GM21390 (cell line): ENCODE measurements around the gene MYL5.
"Not testable (repeated sequence)": the region's sequence is repeated elsewhere in the genome, so short reads cannot be mapped to it uniquely, and the experiment has no call there.

Experiments used
- ATAC-seq: cut with Tn5 transposase; IDR thresholded peaks from one replicate; pipeline ENCODE4 v1.9.1; 2021; ENCODE audit not compliant: unreplicated experiment

Gene MYL5

DNA sequence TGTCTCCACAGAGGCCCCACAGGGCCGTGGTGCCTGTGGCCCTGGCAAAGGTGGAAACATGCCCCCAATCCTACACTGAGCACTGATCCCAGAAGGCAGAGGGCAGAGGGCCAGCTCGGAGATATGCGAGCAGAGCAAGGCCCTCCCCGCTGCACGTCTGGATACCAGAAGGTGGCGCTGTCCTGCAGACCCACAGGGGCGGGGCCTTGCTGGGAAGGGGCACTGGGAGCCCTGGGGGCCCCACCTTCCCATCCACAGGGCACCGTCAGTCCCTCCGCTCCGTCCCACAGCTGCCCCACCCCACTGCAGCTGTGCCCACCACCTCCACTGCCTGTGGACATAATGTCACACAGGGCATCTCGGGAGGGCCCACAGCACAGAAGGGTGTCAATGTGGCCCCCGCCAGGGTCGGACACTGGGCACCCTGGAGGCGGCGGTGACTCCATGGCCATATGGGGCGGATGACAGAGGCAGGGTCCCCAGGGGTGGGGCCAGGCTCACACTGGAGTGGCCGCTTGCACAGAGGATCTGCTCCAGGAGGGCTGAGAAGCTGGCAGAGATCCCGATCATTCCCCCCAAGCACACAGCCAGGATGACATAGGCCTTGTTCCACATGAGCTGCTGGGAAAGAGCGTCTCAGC is 9.8 kb downstream of the MYL5 start:
- ATAC-seq = no peak

DNA sequence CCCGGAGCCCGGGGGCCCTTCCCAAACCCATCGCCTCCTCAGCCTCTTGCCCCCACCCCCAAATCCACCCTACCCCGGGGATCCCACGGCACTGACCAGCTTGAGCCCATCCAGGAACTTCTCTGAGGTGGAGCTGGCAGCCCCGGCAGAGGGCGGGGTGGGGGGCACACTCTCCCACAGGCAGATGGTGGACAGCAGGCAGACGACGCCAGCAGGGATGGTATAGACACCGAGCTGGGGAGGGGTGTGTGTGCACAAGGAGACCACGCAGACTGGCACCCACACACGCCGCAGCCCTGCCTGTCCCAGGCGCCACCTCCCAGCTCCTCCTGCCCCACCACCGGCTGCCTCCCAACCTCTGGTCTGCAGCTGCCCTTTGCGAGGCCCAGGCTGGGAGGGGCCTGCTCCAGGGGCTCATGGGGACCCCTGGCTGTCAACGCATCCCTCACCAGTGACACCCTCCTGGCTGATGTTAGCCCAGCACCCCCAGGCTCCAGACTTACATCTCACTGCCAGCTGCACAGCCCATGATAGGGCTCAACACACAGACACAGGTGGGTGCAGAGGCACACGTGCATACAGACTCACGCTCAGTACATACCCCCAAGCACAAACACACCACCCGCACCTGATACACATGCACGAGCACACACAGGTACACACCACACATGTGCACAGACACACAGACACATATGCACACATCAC is 10.4 kb downstream of the MYL5 start:
- ATAC-seq = no peak

DNA sequence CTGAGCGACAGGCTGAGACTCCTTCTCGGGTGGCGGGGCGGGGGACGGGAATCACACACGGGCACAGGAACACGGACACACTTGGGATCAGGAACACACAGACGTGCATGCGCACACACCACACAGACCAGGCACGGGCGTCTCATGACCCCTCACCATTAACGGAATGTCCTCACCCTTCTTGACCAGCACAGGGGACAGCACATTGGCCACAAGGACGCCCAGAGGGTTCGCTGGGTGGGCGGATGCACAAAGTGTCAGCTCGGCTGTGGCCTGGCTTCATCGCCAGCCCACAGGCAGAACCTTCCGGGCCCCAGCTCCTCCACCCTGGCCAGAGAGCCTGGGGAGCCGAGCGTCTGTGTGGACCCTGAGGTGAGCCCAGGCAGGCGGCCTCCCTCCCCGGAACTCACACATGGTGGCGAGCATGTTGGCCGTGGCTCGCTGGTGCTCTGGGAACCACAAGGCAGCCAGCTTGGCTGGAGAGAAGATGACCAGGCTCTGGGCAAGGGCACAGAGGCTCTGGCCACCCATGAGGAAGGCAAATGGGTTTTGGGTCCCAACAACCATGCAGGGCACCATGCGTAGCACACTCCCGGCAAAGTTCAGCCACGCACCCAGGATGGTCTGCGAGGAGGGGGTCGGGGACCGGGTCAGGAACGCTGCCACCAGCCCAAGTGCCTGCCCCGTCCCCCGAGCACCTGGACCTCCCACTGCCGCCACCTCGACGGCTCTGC is 11.5 kb downstream of the MYL5 start:
- ATAC-seq = no peak

DNA sequence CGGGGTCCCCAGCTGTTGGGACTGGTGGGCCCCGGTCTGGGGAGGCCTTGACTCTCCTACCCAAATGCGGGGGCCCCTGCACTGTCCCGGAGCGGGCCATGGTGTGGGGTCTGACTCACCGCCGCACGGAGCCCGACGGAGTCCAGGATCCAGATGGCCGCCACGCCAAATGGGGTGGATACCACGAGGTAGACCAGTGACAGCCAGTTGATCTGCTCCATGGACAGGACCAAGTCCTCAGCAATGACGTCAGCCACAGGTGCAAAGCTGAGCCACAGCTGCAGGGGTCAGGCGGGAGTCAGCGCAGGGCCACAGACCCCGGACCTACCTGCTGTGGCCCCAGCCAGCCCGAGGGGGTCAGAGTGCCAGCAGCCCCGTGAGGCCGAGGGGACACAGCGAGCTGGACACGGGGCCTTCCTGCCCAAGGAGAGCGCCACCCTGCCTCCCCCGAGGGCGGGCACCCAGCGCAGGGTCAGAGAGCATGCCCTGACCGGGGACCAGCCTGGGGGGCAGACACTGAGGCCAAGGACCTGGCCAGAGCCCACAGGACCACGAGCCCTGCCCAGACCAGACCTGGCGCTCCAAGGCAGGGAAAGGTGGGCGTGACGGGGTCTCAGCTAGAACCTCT is 12.2 kb downstream of the MYL5 start:
- ATAC-seq = no peak

DNA sequence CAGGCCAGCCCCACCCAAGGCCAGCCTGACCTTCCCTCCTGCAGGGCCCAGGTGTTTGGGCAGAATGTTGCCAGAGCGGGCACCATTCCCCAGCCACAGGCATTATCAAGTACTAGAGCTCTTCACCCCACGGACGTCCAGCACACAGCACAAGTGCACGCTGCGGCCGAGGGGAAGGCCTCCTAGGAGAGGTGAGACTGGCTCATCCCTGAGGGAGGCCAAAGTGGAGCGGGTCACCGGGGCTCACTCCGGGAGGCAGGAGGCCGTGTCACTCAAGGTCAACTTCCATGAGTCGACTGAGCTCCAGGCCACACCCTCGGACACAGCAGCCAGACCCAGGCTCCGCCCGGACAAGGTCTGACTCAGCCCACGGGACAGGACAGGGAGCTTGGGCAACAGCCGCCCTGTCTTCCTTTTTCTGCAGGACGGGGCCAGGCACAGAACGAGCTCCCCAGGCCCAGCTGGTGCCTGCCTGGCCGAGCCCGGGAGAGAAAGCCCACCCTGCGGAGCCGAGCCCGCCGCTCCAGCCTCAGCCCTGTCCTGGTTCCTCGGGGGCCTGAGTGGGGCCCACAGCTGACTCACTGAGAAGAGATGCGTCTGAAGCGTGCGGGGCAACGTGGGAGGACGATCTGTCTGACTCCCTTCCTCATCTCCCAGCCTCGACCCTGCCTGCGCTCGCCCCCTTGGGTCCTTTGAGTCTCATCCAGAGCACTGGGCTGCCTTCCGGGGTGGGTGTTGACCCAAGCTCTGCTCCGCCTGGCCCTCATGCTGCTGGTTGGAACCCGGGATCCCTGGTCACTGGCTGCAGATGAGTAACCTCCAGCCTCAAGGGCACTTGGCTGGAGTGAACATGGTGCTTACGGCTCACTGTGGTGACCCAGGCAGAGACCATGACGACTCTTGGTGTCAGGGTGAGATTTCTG is 13.0 kb downstream of the MYL5 start:
- ATAC-seq = no peak

DNA sequence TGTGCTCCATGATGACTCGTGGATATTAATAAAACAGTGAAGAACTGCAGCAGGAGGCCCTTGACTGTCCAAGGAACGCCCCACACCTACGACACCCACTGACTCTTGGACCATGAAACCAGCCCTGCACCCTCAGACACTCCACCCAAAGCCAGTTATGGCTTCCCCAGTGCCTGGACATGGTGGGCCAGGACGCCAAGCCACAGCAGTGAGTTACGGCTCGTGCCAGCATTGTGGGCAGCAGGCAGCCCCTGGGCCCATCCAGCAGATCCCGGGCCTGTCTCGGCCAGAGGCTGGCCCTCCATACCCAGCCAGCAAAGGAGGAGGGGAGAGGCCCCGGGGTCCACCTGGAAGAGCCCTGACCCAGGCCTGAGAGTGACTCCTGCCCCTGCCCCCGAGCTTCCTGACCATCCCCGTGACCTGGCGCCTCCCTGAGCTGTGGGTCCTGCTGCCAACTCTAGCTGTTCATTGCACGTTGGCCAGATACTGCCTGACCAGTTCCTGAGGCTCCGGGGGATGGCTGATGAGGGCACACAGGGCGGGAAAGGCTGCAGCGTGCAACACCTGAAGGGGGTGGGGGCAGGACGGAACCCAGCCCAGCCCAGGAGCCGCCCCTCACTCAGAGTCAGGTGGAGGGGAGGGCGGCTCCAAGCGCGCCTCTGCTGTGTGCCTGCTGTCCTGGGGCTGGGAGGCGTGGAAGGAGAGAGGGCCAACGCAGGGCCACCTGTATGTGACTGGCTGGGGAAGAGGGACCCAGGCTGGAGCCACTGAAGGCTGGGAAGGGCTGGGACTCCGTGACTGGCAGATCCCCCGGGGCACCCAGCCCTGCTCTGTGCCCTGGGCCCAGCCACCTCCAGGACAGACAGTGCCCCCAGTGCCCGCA is 13.9 kb downstream of the MYL5 start:
- no peak for ATAC-seq

DNA sequence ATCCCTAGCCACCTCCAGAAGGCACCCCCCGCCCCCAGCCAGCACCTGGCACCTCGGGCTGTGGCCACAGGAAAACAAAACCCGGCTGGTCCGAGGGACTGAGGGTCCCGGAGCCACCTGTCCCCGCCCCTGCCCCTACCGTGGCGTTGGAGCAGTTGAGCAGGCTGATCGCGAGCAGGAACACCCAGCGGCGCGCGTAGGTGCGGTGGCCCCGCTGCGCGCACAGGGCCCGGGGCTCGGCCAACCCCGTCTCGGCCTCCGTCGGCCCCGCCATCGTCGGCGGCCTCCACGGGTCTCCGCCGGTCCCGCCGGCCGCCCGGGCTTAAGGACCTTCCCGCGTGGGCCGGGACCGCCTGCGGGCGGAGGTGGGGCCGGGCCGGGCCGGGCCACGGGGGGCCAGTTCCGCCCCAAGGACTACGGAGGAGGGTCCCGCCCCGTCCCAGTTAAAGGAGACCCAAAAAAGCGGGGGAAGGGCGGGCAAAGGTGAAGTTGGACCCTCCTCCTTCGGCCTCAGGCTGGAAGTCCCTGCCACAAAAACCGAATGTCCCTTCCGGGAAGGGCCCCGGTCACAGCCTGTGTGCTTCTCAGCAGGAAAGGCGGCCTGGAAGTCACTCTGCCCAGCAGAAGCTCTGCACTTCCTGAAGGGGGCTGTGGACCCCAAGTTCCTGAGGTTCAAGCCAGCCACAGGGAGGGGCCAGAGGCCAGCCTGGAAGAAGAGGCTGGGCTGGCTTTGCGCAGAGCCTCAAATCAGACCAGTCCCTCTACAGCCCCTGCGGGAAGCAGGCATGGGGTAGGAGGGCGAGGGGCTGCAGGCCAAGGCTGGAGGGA is 14.7 kb downstream of the MYL5 start, which contains the start of gene SLC49A3:
TSS of gene SLC49A3 (minus strand) at position 298 of the 828 bp plus-strand sequence. CDS start at position 274, 24 bp downstream.
- ATAC-seq = no peak

DNA sequence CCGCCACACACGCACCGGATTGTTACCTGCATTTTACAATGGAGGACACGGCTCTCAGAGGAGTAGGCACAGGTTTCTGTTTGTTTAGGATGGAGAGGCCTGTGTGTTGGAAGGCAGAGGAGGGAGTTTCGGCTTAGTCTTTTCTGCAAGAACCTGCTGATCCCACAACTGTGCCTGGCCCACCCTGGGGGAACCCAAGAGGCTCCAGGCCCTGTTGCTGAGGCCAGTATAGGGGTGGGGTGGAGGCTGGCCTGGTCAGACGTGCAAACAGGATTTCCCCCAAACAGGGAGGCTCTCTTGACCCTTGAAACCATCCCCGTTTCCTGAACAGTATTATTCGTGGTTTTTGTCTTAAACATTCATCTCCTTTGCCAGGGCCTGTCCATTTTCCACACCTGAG is 15.4 kb downstream of the MYL5 start:
- ATAC-seq = no peak

DNA sequence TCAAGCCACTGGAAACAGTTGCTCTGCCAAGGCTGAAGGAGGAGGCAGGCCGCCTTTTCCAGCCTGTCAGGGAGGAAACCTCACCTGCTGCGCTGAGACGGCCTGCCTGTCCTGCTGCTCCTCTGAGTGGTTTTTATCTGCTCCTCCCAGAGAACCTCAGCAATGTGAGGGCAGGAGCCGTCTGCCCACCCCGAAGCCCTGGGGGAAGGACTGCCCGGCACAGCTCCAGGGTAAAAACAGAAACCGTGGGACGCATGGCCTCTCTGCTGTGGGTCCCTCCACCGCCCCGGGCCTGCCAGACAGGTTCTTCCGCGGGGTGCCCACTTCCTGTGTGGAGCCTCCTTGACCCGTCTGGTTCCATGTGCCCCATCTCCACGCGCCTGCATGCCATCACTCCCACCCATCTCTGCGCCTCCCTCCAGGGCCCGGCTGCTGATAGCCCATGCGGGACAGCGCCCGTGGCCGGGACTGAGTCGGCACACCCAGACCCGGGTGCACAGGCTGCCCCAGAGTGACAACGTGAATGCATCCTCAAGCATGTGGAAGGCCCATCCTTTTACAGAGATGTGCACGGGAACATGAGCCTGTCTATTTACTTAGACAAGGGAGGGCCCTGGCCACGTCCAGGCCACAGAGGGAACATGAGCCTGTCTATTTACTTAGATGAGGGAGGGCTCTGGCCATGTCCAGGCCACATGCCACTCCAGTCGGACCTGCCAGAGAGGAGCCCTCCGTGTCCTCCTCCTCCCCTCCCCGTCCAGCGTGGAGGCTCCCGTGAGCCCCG is 18.6 kb downstream of the MYL5 start:
- ATAC-seq = no peak

DNA sequence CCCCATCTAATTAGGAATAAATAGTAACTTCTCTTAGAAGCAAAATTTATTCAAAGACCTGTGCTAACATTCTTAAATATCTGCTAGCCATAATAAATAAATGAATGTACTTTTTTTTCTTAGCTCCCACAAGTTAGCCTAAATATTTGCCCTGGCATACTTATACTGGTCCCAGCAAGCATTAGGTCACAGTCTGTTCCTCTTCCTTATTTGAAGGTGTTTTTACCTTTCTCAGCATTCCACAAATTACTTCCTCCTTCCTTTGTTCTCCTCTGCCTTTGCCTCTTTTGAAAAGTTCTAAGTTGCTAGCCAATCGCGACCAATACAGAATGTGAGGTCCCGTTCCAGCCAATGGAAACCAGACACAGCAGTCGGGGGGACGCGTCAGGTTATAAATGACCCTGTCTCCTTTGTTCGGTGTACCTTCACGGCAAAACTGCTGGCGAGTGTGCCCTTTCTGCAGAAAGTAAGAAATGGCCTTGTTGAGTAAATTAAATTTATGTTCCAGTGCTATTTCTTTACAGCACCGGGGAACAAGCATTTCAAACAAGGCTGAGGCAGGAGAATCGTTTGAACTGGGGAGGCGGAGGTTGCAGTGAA is 20.1 kb downstream of the MYL5 start:
- ATAC-seq = not testable (repeated sequence)

DNA sequence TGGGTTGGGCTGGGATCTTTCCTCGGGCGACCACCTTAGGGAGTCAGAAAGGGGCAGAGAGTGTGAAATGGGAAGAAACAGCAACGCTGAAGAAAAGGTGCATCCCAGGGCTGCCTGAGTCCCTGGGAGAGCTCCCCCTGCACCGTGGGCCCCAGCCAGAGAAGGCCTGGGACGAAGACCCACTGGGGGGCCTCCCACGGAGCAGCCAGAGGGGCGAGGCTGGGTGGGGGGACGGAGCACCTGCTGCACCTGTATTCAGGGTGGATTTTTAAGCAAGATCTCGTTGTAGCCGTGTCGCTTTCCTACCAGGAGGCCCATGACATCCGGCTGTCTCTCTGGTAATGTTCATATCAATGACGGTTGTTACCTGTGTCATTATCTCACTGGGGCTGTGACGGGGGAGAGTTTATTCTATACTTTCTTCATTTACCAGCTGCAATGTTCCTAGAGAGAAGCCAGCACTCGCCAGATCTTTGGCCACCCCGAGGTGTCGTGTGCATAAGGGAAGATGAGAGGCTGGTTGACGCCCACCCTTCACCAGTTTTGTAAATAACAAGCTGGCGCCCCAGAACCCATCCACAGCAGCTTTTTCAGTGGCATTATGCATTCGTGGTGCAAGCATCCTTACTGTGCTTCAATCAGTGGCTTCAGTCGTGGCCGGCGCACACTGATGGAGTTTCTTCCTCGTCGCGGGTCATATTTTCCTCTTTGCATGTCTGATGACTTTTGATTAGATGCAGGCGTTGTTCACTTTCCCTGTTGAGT is 25.7 kb downstream of the MYL5 start:
- no peak for ATAC-seq

DNA sequence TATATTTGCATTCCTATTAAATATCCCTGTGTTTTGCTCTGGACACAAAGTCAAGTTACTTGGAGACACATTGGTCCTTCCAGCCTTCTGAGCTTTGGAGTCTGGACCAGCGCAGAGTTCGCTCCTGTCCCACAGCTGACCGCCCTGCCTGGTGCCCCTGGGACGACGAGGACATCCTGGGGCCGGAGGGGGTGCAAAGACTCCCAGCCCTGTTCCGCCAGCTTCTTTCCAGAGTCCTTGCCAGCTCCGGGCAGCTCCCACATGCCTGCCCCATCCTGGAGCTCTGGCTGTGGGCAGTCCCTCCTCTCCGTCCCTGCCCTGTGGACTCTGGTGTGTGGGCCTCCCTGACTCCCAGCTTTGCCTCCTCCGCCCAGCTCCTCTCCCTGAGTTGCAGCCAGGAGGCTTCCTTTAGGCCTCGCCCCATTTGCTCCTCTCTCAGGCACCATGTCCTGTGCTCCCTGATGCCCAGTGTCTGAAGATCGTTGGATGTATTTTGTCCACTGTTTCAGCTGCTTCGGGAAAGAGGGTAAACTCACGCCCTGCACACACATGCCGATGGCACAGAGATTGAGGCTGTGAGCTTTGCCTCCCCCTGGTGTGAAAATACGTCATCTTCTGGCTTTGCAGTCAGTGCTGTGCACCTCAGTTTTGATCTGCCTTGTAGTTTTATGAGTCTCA is 26.4 kb downstream of the MYL5 start:
- no peak for ATAC-seq

DNA sequence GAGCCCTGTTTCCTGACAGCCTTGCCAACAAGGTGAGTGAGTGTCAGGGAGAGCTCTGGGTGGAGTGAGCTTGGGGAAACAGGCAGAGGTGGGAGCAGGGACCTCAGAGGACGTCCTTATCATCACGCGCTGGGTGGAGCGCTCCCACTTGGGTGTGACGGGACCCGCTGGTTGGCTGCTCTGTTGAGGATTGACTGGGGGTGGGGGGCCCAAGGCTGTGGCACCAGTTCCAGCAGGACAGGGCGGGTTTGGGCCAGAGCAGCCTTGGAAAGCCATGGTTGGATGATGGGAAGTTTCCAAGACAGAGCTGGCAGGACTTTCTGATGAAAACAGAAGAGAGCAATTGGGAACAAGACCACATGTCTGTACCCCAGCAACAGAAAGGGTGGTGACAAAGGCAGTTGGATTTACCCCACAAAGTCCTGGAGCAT is 28.3 kb downstream of the MYL5 start:
- ATAC-seq = no peak

DNA sequence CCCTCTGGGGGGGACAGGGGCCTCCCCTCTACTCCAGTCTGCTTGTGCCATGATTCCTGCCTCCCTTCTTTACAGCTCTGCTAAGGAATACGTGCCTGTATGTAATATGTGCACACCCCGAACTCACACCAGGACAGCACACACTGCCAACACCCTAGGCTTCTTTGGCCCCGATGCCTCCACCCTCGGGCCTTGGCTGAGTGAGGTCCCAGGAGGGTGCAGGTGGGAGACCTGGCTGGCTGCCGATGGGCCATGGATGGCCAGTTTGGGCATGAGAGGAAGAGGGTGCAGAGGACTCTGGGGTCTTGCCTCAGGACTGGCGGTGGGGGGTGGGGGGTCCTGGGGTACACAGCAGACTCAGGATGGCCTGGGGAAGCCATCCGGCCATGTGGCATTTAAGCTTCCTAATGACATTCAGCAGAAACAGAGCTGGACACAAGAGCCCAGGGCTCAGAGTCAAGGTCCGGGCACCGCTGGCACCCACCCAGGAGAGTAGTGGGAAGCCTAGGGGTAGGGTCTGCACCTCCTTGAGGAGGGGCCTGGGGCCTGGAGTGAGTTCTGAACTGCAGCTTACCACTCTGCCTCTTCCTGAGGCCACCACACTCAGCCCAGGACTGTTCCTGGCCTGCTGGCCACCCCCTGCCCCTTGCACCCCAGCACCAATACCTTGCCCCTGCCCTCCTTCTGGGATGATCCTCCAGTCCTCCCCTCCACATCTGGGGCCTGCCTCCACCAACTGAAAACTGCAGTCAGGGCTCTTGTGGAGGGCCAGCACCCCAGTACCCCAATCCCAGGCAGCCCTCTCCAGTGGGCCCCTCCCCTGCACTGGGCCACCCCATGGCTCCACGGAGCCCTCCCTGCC is 29.2 kb downstream of the MYL5 start:
- no peak for ATAC-seq

DNA sequence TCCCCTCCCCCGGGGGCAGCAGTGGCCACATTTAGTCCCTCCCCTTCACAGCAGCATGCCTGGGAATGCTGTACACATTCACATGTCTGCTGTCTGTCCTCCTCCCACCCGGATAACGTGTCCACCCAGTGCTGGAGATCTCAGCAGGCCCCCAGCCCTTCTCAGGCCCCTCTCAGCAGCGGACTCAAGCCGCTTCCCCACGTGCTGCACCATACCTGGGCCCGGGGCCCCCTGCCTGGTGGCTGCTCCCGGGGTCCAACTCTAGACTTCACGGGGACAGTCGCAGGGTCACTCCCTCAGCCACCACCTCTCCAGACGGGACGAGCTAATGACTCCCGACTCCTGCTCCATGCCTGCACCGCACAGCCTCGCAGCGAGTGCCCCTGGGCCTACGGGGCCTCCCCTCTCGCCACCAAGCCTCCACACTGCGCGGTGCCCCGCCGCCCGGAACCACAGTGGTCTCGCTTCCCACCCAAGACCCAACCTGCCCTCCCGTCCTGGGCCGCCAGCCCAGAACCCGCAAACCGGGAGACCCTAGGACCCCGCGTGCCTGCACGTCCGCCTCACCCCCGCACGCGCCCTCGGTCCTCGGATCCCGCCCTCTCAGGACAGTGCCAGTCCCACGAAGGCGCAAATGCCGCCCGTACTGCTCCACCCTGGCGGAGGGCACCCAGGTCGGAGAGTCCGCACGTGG is 30.0 kb downstream of the MYL5 start:
- no peak for ATAC-seq
